KG1 (cell line): Measurements from ENCODE around the gene PTPRT.

Source experiments
- DNase-seq: peaks from one replicate; lab custom pipeline; 2025; lab: John Stamatoyannopoulos, UW

The PTPRT gene

GRCh38 chr20:42714298-42715141, 475.2 kb downstream of the PTPRT start:
- DNase-seq = no peak

GRCh38 chr20:42708266-42708665, 481.4 kb downstream of the PTPRT start:
- no peak for DNase-seq

GRCh38 chr20:42706759-42707158, 482.9 kb downstream of the PTPRT start:
- DNase-seq = no peak

- no peak for DNase-seq
These were observed 484.2 kb downstream of the PTPRT start for GRCh38 chr20:42705550-42705949.

- DNase-seq = no peak
These were observed 486.0 kb downstream of the PTPRT start for GRCh38 chr20:42703744-42704143.

GRCh38 chr20:42701948-42702347, 487.8 kb downstream of the PTPRT start:
- DNase-seq = no peak

GRCh38 chr20:42700372-42700771, 489.3 kb downstream of the PTPRT start:
- DNase-seq = no peak

- no peak for DNase-seq
These were observed 491.7 kb downstream of the PTPRT start for GRCh38 chr20:42697962-42698361.

- DNase-seq = no peak
These were observed 498.8 kb downstream of the PTPRT start for GRCh38 chr20:42690842-42691437.

GRCh38 chr20:42688576-42688975, 501.1 kb downstream of the PTPRT start:
- no peak for DNase-seq

GRCh38 chr20:42686057-42686456, 503.6 kb downstream of the PTPRT start:
- DNase-seq = no peak

GRCh38 chr20:42678895-42679294, 510.8 kb downstream of the PTPRT start:
- DNase-seq = no peak

GRCh38 chr20:42656130-42656529, 533.6 kb downstream of the PTPRT start:
- DNase-seq = no peak

- no peak for DNase-seq
These were observed 537.4 kb downstream of the PTPRT start for GRCh38 chr20:42652266-42652665.

GRCh38 chr20:42650191-42650746, 539.4 kb downstream of the PTPRT start:
- no peak for DNase-seq

GRCh38 chr20:42649748-42650147, 540.0 kb downstream of the PTPRT start:
- no peak for DNase-seq

GRCh38 chr20:42646250-42646649, 543.5 kb downstream of the PTPRT start:
- no peak for DNase-seq

- DNase-seq = no peak
These were observed 547.8 kb downstream of the PTPRT start for GRCh38 chr20:42641886-42642285.

GRCh38 chr20:42639140-42639539, 550.6 kb downstream of the PTPRT start:
- no peak for DNase-seq

- DNase-seq = no peak
These were observed 553.9 kb downstream of the PTPRT start for GRCh38 chr20:42635699-42636411.

GRCh38 chr20:42634156-42634555, 555.5 kb downstream of the PTPRT start:
- no peak for DNase-seq

GRCh38 chr20:42628683-42629082, 561.0 kb downstream of the PTPRT start:
- DNase-seq = no peak

- DNase-seq = no peak
These were observed 576.6 kb downstream of the PTPRT start for GRCh38 chr20:42613076-42613475.
